GM12801 (cell line): ENCODE measurements around the gene MCU.

Experiments used
- CTCF ChIP-seq: IDR thresholded peaks from one replicate; pipeline ENCODE4 v1.5.1; 2011; ENCODE audit warnings: control low read depth; ENCODE audit not compliant: insufficient read length; ENCODE audit errors: extremely low read depth

Gene MCU

GRCh38 chr10:72794260-72794659, 102.3 kb downstream of the MCU start:
- no peak for TF ChIP-seq CTCF

- no peak for TF ChIP-seq CTCF
These were observed 104.1 kb downstream of the MCU start for GRCh38 chr10:72796042-72796441.

GRCh38 chr10:72796538-72796937, 104.6 kb downstream of the MCU start:
- TF ChIP-seq CTCF = no peak

GRCh38 chr10:72800000-72800740, 108.2 kb downstream of the MCU start:
- TF ChIP-seq CTCF = no peak

- no peak for TF ChIP-seq CTCF
These were observed 108.8 kb downstream of the MCU start for GRCh38 chr10:72800741-72801092.

- TF ChIP-seq CTCF = no peak
These were observed 109.4 kb downstream of the MCU start for GRCh38 chr10:72801263-72801868.

GRCh38 chr10:72802332-72802731, 110.4 kb downstream of the MCU start:
- no peak for TF ChIP-seq CTCF
